Measurements from ENCODE around the gene CDH19.

The CDH19 gene

GRCh38 chr18:66630831-66631230 lies 26.9 kb upstream of the CDH19 start:
- Histone ChIP-seq H3K4me2 (ENCODE audit: low read length) (no peak overlapping the region), H3K27me3 (ENCODE audit: control insufficient read depth, low read length) (no peaks in the 10 kb centered on the region), H3K9me2 (replicated peaks; ENCODE audit: control insufficient read depth, low read length) (no peaks in the 10 kb centered on the region; the same call in 1 of the 2 replicates), H4K20me1 (ENCODE audit: control insufficient read depth, insufficient read depth, low read depth, low read length) (no peaks in the 10 kb centered on the region), H3F3A (ENCODE audit: control insufficient read depth, insufficient read depth) (no peaks in the 10 kb centered on the region), H3K4me3 (ENCODE audit: low read length) (no peak overlapping the region), H3K36me3 (ENCODE audit: control insufficient read depth, low read length) (no peaks in the 10 kb centered on the region), H3K9me3 (ENCODE audit: control insufficient read depth, insufficient read depth, low read length) (no peaks in the 10 kb centered on the region), H3K4me1 (ENCODE audit: control insufficient read depth, low read length) (no peaks in the 10 kb centered on the region), H3K79me2 (ENCODE audit: control insufficient read depth, low read length) (no peaks in the 10 kb centered on the region), H3K27ac (ENCODE audit: low read depth, low read length) (no peak overlapping the region)
- TF ChIP-seq CTCF (IDR thresholded peaks at IDR 0.05; ENCODE audit: low read depth, low read length, poor library complexity, severe bottlenecking): no peak
- no peak for TF ChIP-seq EZH2phosphoT487 (IDR thresholded peaks at IDR 0.05; ENCODE audit: borderline replicate concordance, low read length)

- TF ChIP-seq CTCF (IDR thresholded peaks at IDR 0.05; ENCODE audit: low read depth, low read length, poor library complexity, severe bottlenecking) (no peak), EZH2phosphoT487 (IDR thresholded peaks at IDR 0.05; ENCODE audit: borderline replicate concordance, low read length) (no peak)
- H3K27ac ChIP-seq (ENCODE audit: low read depth, low read length): no peak overlapping the region
- H3K4me1 ChIP-seq (ENCODE audit: control insufficient read depth, low read length): no peaks in the 10 kb centered on the region
Observed at GRCh38 chr18:66623821-66624220, 19.9 kb upstream of the CDH19 start.

GRCh38 chr18:66621816-66622576 lies 18.1 kb upstream of the CDH19 start:
- Histone ChIP-seq H3K4me2 (ENCODE audit: low read length) (no peak overlapping the region), H3K4me1 (ENCODE audit: control insufficient read depth, low read length) (no peaks in the 10 kb centered on the region)

More at GRCh38 chr18:66623821-66624220, 19.9 kb upstream of the CDH19 start:
- H3K27me3 ChIP-seq (ENCODE audit: control insufficient read depth, low read length): no peaks in the 10 kb centered on the region
- no peaks in the 10 kb centered on the region for H4K20me1 ChIP-seq (ENCODE audit: control insufficient read depth, insufficient read depth, low read depth, low read length)
- no peak overlapping the region for H3K4me2 ChIP-seq (ENCODE audit: low read length)
- H3K9me2 ChIP-seq (replicated peaks; ENCODE audit: control insufficient read depth, low read length): no peaks in the 10 kb centered on the region; the same call in 1 of the 2 replicates
- H3F3A ChIP-seq (ENCODE audit: control insufficient read depth, insufficient read depth): no peaks in the 10 kb centered on the region
- H3K4me3 ChIP-seq (ENCODE audit: low read length): no peak overlapping the region
- no peaks in the 10 kb centered on the region for H3K36me3 ChIP-seq (ENCODE audit: control insufficient read depth, low read length)
- no peaks in the 10 kb centered on the region for H3K9me3 ChIP-seq (ENCODE audit: control insufficient read depth, insufficient read depth, low read length)
- no peaks in the 10 kb centered on the region for H3K79me2 ChIP-seq (ENCODE audit: control insufficient read depth, low read length)

More at GRCh38 chr18:66621816-66622576, 18.1 kb upstream of the CDH19 start:
- Histone ChIP-seq H3K36me3 (ENCODE audit: control insufficient read depth, low read length) (no peaks in the 10 kb centered on the region), H3F3A (ENCODE audit: control insufficient read depth, insufficient read depth) (no peaks in the 10 kb centered on the region), H4K20me1 (ENCODE audit: control insufficient read depth, insufficient read depth, low read depth, low read length) (no peaks in the 10 kb centered on the region), H3K27ac (ENCODE audit: low read depth, low read length) (no peak overlapping the region), H3K79me2 (ENCODE audit: control insufficient read depth, low read length) (no peaks in the 10 kb centered on the region), H3K9me3 (ENCODE audit: control insufficient read depth, insufficient read depth, low read length) (no peaks in the 10 kb centered on the region), H3K4me3 (ENCODE audit: low read length) (no peak overlapping the region), H3K27me3 (ENCODE audit: control insufficient read depth, low read length) (no peaks in the 10 kb centered on the region), H3K9me2 (replicated peaks; ENCODE audit: control insufficient read depth, low read length) (no peaks in the 10 kb centered on the region)
- TF ChIP-seq EZH2phosphoT487 (IDR thresholded peaks at IDR 0.05; ENCODE audit: borderline replicate concordance, low read length): no peak
- TF ChIP-seq CTCF (IDR thresholded peaks at IDR 0.05; ENCODE audit: low read depth, low read length, poor library complexity, severe bottlenecking): no peak
